ENCODE results near the gene MRPS11. TPM values are rescaled to one million over a fixed set of nuclear protein-coding genes. Genes with fewer than 3 reads are reported as not detected.

The MRPS11 gene
- polyA plus RNA-seq, 2 of the 4 experiments (the other 2 are of a cell fraction): 99.0 to 122 TPM

DNA sequence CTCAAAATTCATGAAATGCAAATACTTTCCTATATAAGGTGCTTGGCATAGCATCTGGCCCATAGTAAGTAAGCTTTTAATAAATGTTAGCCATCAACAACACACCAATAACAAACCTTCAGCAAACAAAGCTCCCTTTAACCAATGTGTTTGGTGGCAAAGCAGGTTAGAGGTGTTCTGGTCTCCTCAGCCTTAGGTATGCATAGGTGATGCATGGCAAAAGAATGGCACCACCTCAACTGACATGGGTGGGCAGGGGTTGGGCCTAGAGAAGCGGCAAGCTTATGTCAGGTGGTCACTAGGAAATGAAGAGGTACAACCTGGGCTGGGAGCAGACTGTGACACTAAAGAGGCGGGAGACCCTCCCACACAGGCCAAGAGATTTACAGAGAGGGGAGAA lies 38.2 kb downstream of the MRPS11 start:
- no peak overlapping the region for H3K4me3 ChIP-seq
- FAIRE-seq (no peak), DNase-seq (ENCODE audit: low read depth in 1 of 2, low spot score in 1 of 2) (no peak), ATAC-seq (no peak)
- no peaks in the 10 kb centered on the region for H3K4me1 ChIP-seq
- ChIA-PET CTCF (interaction anchor here (0.9 to 1.9 kb wide), 3 partner anchors 9 to 109 kb away, joined by 3 to 6 read pairs (median 3); no protein-coding TSS in a partner anchor), POLR2A (no interaction called here)
- no peak overlapping the region for H3K4me2 ChIP-seq
- TF ChIP-seq, protein P1, sequence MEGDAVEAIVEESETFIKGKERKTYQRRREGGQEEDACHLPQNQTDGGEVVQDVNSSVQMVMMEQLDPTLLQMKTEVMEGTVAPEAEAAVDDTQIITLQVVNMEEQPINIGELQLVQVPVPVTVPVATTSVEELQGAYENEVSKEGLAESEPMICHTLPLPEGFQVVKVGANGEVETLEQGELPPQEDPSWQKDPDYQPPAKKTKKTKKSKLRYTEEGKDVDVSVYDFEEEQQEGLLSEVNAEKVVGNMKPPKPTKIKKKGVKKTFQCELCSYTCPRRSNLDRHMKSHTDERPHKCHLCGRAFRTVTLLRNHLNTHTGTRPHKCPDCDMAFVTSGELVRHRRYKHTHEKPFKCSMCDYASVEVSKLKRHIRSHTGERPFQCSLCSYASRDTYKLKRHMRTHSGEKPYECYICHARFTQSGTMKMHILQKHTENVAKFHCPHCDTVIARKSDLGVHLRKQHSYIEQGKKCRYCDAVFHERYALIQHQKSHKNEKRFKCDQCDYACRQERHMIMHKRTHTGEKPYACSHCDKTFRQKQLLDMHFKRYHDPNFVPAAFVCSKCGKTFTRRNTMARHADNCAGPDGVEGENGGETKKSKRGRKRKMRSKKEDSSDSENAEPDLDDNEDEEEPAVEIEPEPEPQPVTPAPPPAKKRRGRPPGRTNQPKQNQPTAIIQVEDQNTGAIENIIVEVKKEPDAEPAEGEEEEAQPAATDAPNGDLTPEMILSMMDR (IDR thresholded peaks at IDR 0.05): no peak
- no peak for TF ChIP-seq ZSCAN20 (CRISPR knock-in tag; IDR thresholded peaks at IDR 0.05)
- no peak for TF ChIP-seq JUNB (IDR thresholded peaks at IDR 0.05)
- TF ChIP-seq MYC (IDR thresholded peaks at IDR 0.05; ENCODE audit: borderline replicate concordance, low read length): no peak
- TF ChIP-seq NFE2L2 (conservative IDR thresholded peaks at IDR 0.05; ENCODE audit: low read length): no peak
- TF ChIP-seq CEBPB (IDR thresholded peaks at IDR 0.05): no peak
- no peak for TF ChIP-seq HOXB13 (CRISPR knock-in tag; IDR thresholded peaks at IDR 0.05; ENCODE audit: low read depth)
- no peak for TF ChIP-seq FOXS1 (CRISPR knock-in tag; IDR thresholded peaks at IDR 0.05)
- TF ChIP-seq JUN (IDR thresholded peaks at IDR 0.05): no peak
- TF ChIP-seq MAZ (IDR thresholded peaks at IDR 0.05; ENCODE audit: borderline replicate concordance, low read depth, low read length): no peak
- TF ChIP-seq CHD2 (IDR thresholded peaks at IDR 0.05; ENCODE audit: low read length, partially characterized antibody): no peak
- TF ChIP-seq EP300 (IDR thresholded peaks at IDR 0.05): no peak
- no peak for TF ChIP-seq NPAS2 (CRISPR knock-in tag; IDR thresholded peaks at IDR 0.05; ENCODE audit: borderline replicate concordance)
- TF ChIP-seq ZNF302 (CRISPR knock-in tag; IDR thresholded peaks at IDR 0.05): no peak
- TF ChIP-seq, protein P2, sequence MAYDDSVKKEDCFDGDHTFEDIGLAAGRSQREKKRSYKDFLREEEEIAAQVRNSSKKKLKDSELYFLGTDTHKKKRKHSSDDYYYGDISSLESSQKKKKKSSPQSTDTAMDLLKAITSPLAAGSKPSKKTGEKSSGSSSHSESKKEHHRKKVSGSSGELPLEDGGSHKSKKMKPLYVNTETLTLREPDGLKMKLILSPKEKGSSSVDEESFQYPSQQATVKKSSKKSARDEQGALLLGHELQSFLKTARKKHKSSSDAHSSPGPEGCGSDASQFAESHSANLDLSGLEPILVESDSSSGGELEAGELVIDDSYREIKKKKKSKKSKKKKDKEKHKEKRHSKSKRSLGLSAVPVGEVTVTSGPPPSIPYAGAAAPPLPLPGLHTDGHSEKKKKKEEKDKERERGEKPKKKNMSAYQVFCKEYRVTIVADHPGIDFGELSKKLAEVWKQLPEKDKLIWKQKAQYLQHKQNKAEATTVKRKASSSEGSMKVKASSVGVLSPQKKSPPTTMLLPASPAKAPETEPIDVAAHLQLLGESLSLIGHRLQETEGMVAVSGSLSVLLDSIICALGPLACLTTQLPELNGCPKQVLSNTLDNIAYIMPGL (CRISPR knock-in tag; IDR thresholded peaks at IDR 0.05; ENCODE audit: borderline replicate concordance): no peak
- no peak for TF ChIP-seq HOXB5 (CRISPR knock-in tag; IDR thresholded peaks at IDR 0.05)
- no peak for TF ChIP-seq HDAC2 (IDR thresholded peaks at IDR 0.05)
- TF ChIP-seq, protein P3, sequence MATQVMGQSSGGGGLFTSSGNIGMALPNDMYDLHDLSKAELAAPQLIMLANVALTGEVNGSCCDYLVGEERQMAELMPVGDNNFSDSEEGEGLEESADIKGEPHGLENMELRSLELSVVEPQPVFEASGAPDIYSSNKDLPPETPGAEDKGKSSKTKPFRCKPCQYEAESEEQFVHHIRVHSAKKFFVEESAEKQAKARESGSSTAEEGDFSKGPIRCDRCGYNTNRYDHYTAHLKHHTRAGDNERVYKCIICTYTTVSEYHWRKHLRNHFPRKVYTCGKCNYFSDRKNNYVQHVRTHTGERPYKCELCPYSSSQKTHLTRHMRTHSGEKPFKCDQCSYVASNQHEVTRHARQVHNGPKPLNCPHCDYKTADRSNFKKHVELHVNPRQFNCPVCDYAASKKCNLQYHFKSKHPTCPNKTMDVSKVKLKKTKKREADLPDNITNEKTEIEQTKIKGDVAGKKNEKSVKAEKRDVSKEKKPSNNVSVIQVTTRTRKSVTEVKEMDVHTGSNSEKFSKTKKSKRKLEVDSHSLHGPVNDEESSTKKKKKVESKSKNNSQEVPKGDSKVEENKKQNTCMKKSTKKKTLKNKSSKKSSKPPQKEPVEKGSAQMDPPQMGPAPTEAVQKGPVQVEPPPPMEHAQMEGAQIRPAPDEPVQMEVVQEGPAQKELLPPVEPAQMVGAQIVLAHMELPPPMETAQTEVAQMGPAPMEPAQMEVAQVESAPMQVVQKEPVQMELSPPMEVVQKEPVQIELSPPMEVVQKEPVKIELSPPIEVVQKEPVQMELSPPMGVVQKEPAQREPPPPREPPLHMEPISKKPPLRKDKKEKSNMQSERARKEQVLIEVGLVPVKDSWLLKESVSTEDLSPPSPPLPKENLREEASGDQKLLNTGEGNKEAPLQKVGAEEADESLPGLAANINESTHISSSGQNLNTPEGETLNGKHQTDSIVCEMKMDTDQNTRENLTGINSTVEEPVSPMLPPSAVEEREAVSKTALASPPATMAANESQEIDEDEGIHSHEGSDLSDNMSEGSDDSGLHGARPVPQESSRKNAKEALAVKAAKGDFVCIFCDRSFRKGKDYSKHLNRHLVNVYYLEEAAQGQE (IDR thresholded peaks at IDR 0.05): no peak
- no peak for TF ChIP-seq HEYL (CRISPR knock-in tag; IDR thresholded peaks at IDR 0.05)
- no peak for TF ChIP-seq RFX5 (IDR thresholded peaks at IDR 0.05)
- no peaks in the 10 kb centered on the region for H3K9me3 ChIP-seq
- H3K27ac ChIP-seq: no peak overlapping the region
- WGBS (ENCODE audit: missing lambda C conversion rate): 95% methylated on average over 2 of the region's 2 CpGs

DNA sequence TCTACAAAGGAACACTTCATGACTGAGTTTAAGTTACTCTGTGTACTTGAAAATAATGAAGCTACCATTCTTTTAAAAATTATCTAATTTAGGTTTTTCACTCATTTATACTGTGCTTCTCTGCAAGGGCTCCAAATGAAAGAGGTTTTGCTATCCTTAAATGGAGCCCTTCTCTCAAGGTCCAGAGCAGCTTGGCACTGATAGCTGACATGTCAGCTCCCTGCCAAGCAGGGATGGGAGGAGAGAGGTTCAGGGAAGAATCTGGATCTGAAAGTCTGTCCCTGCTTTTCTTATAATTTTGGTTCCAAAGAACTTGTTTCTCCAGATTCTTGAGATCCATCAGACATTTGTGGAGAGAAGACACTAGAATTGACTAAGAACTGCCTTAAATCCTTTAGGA lies 39.1 kb downstream of the MRPS11 start:
- ATAC-seq: no peak
- TF ChIP-seq MAFK (IDR thresholded peaks at IDR 0.05; ENCODE audit: partially characterized antibody): no peak
- no peak for TF ChIP-seq ZNF302 (CRISPR knock-in tag; IDR thresholded peaks at IDR 0.05)
- TF ChIP-seq, protein P4, sequence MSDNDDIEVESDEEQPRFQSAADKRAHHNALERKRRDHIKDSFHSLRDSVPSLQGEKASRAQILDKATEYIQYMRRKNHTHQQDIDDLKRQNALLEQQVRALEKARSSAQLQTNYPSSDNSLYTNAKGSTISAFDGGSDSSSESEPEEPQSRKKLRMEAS (IDR thresholded peaks at IDR 0.05): no peak
- no peak for TF ChIP-seq ZC3H11A (IDR thresholded peaks at IDR 0.05)
- TF ChIP-seq KDM1A (IDR thresholded peaks at IDR 0.05; ENCODE audit: low read depth): no peak
- no peak for TF ChIP-seq ESRRA (IDR thresholded peaks at IDR 0.05; ENCODE audit: borderline replicate concordance, low read length)
- no peak for TF ChIP-seq FOSB (CRISPR knock-in tag; IDR thresholded peaks at IDR 0.05)
- TF ChIP-seq, protein P5, sequence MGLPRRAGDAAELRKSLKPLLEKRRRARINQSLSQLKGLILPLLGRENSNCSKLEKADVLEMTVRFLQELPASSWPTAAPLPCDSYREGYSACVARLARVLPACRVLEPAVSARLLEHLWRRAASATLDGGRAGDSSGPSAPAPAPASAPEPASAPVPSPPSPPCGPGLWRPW (IDR thresholded peaks at IDR 0.05): no peak
- no peak for TF ChIP-seq POLR2AphosphoS2 (conservative IDR thresholded peaks at IDR 0.05; ENCODE audit: low read length)
- TF ChIP-seq RAD21 (conservative IDR thresholded peaks at IDR 0.05 in 1 of 2, IDR thresholded peaks at IDR 0.05 in 1 of 2): no peak
- TF ChIP-seq, protein P6, sequence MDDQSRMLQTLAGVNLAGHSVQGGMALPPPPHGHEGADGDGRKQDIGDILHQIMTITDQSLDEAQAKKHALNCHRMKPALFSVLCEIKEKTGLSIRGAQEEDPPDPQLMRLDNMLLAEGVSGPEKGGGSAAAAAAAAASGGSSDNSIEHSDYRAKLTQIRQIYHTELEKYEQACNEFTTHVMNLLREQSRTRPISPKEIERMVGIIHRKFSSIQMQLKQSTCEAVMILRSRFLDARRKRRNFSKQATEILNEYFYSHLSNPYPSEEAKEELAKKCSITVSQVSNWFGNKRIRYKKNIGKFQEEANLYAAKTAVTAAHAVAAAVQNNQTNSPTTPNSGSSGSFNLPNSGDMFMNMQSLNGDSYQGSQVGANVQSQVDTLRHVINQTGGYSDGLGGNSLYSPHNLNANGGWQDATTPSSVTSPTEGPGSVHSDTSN (IDR thresholded peaks at IDR 0.05): no peak
- Histone ChIP-seq H3K9me3 (no peaks in the 10 kb centered on the region), H3K4me2 (no peak overlapping the region), H3K4me1 (no peaks in the 10 kb centered on the region), H3K4me3 (no peak overlapping the region), H3K27ac (no peak overlapping the region)
- ChIA-PET CTCF (interaction anchor here (1.1 to 2.0 kb wide), 4 partner anchors 11 to 108 kb away, joined by 3 to 7 read pairs (median 4); no protein-coding TSS in a partner anchor), POLR2A (no interaction called here)
- DNase-seq (ENCODE audit: low read depth in 1 of 2, low spot score in 1 of 2): no peak
- FAIRE-seq: no peak

All from A549 (cell line).